HG02981 (cell line): ENCODE results near the gene PTK7.
A peak's percentile ranks its signal among the peaks of the same experiment; 100 is the strongest.

Experiments
- ATAC-seq: cut with Tn5 transposase; IDR thresholded peaks from one replicate; pipeline ENCODE4 v1.9.1; 2021; ENCODE audit warnings: mild to moderate bottlenecking, moderate library complexity; ENCODE audit not compliant: unreplicated experiment

PTK7 gene

DNA sequence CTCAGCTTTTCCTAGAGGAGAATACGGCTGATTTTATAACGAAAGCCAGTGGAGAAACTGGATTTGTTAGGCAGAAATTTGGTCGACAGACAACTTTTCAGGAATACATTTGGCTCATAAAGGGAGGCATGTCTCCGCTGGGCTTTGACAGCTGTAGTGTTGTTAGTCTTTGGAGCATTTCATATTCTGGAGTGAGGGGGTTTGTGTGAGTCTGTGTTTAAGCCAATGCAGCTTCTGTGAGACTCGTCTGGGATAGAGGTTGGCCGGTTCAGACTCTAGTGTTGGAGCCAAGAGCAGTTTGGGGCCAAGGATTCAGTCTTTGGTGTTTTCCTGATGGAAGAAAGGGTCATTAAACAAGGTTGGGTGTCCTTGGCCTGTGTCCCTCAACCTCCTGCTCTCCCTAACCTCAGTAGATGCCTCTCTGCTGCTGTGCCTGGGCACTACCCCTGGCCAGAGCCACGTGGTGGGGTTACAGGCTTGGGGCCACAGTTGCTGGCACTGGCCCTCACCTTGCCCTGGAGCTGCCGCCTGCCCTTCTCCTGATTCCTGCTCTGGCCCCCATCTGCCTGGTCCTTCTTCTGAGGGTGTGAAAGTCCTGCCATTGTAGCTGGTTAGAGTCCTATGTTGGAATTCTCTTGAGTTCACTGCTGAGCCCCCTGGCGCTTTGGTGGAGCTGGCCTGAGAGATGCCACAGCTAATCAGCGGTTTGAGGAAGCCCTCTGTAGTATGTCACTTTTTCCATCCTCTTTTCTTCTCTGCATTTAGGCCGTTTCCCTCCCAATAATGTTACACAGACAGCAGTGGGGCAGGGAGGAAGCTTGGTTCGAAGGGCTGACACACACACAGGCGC lies 6.9 kb downstream of the PTK7 start:
- no peak for ATAC-seq

DNA sequence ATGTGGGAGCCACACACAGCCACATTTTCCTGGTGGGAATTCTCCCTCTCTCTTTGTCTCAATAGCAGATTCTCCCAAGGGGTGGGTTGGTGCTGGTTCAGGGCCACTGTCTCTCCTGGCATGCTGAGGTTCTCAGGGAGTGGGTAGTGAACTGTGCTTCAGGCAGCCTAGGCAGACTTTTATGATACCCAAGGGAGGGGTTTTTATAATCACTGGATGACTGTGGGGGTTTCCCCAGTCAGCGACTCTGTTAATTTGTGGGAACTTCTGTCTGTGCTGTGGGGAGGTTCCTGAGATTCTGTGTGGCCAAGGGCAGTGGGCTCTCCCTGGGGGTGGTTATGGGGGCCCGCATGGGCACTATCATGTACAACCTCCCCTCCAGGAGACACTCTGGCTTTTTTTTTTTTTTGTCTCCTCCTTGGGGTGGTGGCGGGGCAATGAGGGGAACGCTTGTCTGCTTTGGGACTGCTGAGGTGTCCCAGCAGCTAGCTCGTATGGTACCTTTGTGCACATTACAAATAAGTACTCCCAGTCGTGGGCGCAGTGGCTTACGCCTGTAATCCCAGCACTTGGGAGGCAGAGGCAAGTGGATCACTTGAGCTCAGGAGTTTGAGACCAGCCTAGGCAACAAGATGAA lies 10.0 kb downstream of the PTK7 start:
- peak; percentile 57 for ATAC-seq

GRCh38 chr6:43088654-43089056 lies 12.5 kb downstream of the PTK7 start:
- no peak for ATAC-seq

DNA sequence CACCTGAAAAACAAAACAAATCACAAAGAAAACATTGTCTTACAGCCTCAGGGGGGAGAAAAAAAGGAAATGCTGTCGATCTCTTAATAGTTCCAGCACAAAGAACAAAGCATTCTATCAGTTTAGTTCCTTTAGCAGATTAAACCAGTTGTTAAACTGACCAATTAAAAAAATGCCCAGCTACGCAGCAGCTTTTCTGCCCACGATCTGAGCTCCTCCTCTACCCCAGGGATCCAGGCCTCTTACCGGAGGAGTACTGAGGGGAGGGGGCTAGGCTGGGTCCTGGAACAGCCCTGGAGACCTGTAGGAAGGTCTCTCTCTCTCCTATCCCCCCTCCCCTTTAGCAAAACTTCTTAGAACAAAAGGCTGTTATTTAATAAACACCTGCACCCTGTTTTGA lies 13.4 kb downstream of the PTK7 start:
- ATAC-seq: no peak

GRCh38 chr6:43089874-43090558 lies 13.9 kb downstream of the PTK7 start:
- ATAC-seq: no peak

GRCh38 chr6:43090559-43090956 lies 14.4 kb downstream of the PTK7 start:
- ATAC-seq: no peak

- ATAC-seq: no peak
Observed at GRCh38 chr6:43091020-43091419, 14.9 kb downstream of the PTK7 start.

GRCh38 chr6:43091436-43091991 lies 15.4 kb downstream of the PTK7 start:
- no peak for ATAC-seq

- ATAC-seq: no peak
Observed at GRCh38 chr6:43092635-43093034, 16.5 kb downstream of the PTK7 start.

DNA sequence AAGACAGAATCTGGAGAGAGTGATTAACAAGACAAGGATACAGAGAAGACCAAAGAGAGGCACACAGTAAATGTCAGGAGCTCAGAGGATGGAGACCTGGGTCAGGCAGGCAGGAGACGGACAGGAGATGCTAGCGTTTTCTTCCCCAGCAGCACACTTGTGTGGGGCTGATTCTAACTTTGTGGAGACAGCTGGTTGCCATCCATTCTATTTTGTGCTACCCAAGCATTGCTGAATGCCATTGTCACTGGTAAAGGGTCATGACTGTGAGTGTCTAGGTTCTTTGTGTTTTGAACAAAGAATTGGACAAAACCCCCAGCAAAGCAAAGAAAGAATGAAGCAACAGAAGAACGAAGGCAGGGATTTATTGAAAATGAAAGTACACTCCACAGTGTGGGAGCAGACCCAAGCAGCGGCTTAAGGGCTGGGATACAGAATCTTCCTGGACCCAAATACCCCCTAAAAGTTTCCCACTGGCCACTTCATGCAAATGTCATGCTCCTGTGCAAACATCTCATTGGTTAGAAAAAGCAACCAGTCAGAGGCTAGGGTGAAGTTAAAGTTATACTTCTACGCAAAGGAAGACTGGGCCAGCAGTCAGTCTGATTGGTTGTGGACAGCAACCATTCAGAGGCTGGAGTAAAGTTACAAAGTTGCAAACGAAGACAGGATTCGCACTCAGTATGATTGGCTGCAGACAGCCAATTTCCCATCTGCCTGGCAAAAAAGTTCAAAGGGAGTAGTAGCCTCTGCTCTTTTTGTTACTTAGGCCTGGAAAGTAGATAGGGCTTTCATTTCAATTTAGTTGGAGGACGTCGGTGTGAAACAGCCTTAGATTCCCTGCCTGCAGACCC lies 17.5 kb downstream of the PTK7 start:
- ATAC-seq: no peak

DNA sequence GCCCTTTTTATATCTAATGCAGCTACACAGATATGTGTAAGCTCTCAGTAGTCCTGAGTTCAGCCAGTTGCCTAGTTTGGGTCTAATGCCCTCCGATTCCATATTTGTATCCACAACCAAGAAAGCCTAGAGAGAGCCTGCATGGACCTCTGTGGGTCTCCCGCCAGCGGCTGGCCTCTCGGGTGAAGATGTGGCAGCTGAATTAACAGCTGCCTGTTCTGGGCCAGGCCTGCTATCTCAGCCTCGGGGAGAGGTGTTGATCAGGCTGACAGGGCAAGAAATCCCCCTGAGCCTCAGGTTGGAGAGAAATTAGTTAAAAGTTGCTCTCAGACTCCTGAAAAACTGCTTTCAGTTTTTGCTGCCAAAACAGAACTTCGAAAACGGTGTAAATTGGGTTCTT lies 19.8 kb downstream of the PTK7 start:
- no peak for ATAC-seq

DNA sequence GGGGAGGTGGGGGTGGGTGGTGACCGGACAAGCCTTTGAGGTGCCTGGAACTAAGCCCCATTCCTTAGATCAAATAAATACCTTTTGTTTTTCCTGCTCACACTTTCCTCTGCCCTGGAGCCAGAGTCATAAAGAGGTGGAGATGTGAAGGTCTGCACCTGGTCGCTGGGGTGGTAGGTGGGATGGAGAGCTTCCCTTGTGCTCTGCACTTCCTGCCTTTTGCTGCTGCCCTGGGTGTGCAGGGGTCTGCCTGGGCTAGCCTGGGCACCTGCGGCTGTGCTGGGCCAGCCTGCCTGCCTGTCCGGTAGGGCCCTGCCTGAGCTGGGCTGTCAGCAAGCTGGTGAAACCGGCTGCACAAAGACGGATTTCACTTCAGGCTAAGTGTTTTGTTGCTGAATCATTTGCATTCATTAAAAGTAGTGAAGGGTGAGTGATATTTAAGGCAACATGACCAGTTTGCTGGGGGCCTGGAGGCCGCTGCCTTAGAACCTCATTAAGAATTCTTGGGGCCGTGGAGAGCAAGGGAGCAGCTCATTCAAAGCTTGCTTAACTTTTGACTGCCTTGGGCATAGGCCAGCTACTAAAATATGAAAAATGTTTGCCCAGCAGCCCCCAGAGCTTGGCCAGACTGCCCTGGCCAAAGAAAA lies 20.5 kb downstream of the PTK7 start:
- no peak for ATAC-seq

DNA sequence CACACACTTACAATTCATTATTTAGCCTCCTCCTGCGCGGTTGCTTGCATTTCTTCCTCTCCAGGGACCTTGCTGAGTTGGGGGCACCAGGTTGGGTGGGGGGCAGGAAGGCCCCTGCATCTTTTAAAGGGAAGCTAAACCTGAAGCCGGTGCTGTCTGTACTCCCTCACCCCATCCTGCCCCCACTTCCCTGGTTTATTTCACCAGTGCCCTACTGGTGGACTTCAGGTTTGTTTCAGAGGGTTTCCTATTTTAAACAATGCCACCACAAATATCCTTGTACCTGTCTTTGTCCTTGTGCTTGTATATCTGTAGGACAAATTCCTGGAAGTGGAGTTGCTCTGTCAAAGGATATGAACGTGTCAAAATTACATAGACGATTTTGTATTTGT lies 21.0 kb downstream of the PTK7 start:
- ATAC-seq: no peak

GRCh38 chr6:43097502-43097901 lies 21.4 kb downstream of the PTK7 start:
- no peak for ATAC-seq

DNA sequence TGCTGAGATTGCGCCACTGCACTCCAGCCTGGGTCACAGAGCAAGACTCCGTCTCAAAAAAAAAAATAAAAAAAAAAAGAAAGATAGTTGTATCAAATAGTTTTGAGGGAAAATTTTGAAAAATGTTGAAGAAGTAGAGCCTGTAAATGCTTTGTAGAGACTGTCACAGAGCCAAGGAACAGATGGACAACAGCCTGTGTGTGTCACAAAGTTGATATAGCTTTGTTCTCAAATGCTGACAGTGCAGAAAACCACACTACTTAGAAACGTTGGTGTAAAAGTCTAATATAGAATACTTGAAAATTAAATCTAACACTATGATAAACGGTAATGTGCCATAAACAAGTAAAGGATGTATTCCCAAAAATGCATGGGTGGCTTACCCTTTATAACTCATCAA lies 25.4 kb downstream of the PTK7 start:
- no peak for ATAC-seq

DNA sequence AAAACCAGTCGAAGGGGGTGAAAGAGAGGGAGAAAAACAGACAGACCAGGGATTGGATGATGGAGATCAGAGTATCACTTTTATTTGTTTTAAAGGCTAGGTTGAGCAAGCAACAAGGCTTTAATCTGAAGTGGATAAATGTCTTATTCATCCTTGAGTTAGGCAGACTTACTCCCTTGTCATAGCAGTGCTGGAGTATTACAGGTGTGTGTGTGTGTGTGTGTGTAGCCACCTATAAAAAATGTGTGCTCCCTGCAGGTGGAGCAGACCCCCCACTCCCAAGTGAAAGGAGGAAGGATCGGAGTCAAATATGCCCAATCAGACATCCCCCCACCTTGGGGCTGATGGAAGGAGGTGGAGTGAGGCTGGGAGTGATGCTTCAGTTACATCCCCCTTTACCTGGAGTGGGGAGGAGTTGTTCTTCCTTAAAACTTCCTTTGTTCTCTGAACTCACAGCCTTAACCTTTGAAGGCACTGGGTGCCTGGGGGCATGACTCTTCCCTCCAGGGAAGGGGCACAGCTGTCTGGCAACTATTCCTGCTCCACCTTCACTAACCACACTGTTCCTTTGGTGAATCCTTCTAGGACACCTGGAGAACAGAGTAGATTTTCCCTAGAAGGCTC lies 27.3 kb downstream of the PTK7 start:
- ATAC-seq: no peak

DNA sequence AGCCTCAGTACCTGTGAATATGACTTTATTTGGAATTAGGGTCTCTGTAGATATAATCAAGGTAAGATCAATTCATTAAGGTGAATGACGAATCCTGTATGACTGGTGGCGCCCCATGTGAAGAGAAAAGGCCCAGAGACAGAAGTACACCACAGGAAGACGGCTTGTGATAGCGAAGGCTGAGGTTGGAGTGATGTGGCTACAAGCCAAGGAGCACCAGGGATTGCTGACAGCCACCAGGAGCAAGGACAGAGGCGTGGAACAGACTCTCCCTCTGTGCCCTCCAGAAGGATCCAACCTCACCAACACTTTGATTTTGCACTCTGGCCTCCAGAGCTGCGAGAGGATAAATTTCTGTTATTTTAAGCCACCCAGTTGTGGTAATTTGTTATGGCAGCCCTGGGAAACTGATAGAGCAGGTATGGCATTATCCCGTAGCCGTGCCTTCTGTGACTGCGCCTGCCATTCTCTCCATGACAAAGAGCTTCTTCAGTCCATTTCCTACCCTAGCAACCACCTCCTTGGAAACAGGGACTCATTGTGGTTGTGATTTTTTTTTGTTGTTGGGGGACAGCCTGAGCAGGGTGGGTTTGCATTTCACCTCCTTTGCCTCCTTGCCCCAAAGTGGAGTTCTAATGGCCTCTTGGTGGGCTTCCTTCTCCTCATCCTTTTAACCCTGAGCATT lies 29.6 kb downstream of the PTK7 start:
- no peak for ATAC-seq

- ATAC-seq: no peak
Observed at GRCh38 chr6:43107344-43108062, 31.4 kb downstream of the PTK7 start.
